Lung (tissue), 12 donors: Measurements from ENCODE around the gene LUC7L. TPM values are rescaled to one million over a fixed set of nuclear protein-coding genes. Genes with fewer than 3 reads are reported as not detected.

ENCODE experiments used
- ATAC-seq: fragments of 200-7000 bp; cut with Tn5 transposase; one replicate; pipeline ENCODE4 v1.9.1; 2020; ENCODE audit warnings: moderate number of reproducible peaks; ENCODE audit not compliant: insufficient read depth, low FRiP score
- DNase-seq, 3 donors: peaks; one replicate each; pipeline ENCODE4 v3.0.0-alpha.2; 2013 to 2017
- H3K27ac ChIP-seq, 2 donors: one replicate each; pipeline ENCODE4 v1.5.1; 2013; ENCODE audit warnings: mild to moderate bottlenecking in 2 of 2, moderate library complexity in 2 of 2, control low read depth in 1 of 2, inconsistent platforms in 1 of 2, low read depth in 1 of 2, low read length in 1 of 2
- H3K27me3 ChIP-seq, 3 donors: one replicate each; pipeline ENCODE4 v1.5.1; 2013; ENCODE audit warnings: low read length in 2 of 3; ENCODE audit not compliant: control insufficient read depth in 3 of 3, insufficient read depth in 3 of 3
- H3K36me3 ChIP-seq, 4 donors: one replicate each; pipeline ENCODE4 v1.5.1; 2013; ENCODE audit warnings: low read length in 4 of 4, mild to moderate bottlenecking in 1 of 4, moderate library complexity in 1 of 4; ENCODE audit not compliant: control insufficient read depth in 4 of 4, insufficient read depth in 4 of 4
- H3K4me1 ChIP-seq, 5 donors: one replicate each; pipeline ENCODE4 v1.5.1; 2013; ENCODE audit warnings: low read length in 5 of 5, mild to moderate bottlenecking in 2 of 5, moderate library complexity in 1 of 5; ENCODE audit not compliant: control insufficient read depth in 5 of 5, insufficient read depth in 5 of 5
- H3K4me3 ChIP-seq: one replicate; pipeline ENCODE4 v1.5.1; 2013; ENCODE audit warnings: mild to moderate bottlenecking, control low read depth, moderate library complexity
- H3K9ac ChIP-seq, 2 donors: one replicate each; pipeline ENCODE4 v1.5.1; 2013; ENCODE audit warnings: low read length in 2 of 2, control low read depth in 1 of 2; ENCODE audit not compliant: insufficient read depth in 1 of 2
- H3K9me3 ChIP-seq, 4 donors: one replicate each; pipeline ENCODE4 v1.5.1; 2013; ENCODE audit warnings: low read length in 3 of 4, mild to moderate bottlenecking in 1 of 4, moderate library complexity in 1 of 4; ENCODE audit not compliant: control insufficient read depth in 4 of 4, insufficient read depth in 3 of 4
- CTCF ChIP-seq: IDR thresholded peaks from 2 replicates; pipeline ENCODE4 v1.5.1; 2012; ENCODE audit warnings: mild to moderate bottlenecking; ENCODE audit errors: control extremely low read depth, extremely low read depth
- WGBS, 2 donors: extraction: QIAGEN DNeasy Blood & Tissue Kit; methylation state at CpG; one replicate each; pipeline ENCODE4 v1.1.7; 2013; 5-methylcytosine and 5-hydroxymethylcytosine counted together
- polyA plus RNA-seq, 2 donors: library from polyadenylated mRNA; stranded (reverse); fragments of 200-250 nt; gene quantifications; one replicate each; pipeline ENCODE4 v1.2.1, GENCODE V29; 2013
- total RNA-seq, 2 donors: library from RNA; depleted of rRNA in 1 of 2; stranded (reverse); fragments of >200 nt in 1 of 2; gene quantifications; one replicate each; pipeline ENCODE4 v1.2.1, GENCODE V29; 2014 to 2021
- donor health status: control.
- donor health status: control.
- donor health status: Bipolar disorder and iron deficiency.
- donor health status: healthy.
- donor health status: DM: yes; HTN: yes; CAD: no.

The LUC7L gene
- total and polyA plus RNA-seq, 4 donors = 35.2 to 115 (median 80.8) TPM

- no peak for TF ChIP-seq CTCF
- DNase-seq = no peak
These were observed 62.0 kb downstream of the LUC7L start for GRCh38 chr16:167122-167690.

GRCh38 chr16:166375-167121, 62.7 kb downstream of the LUC7L start:
- DNase-seq (no peak), ATAC-seq (no peak)
- no peak for TF ChIP-seq CTCF
- Histone ChIP-seq H3K9me3 (peaks cover 0 to 2% (median 0%) of the 10 kb centered on the region in 4 donors), H3K4me1 (peaks cover 0 to 12% (median 0%) of the 10 kb centered on the region in 5 donors), H3K27me3 (peaks cover 8 to 67% (median 47%) of the 10 kb centered on the region in 3 donors), H3K9ac (no peak overlapping the region), H3K27ac (no peak overlapping the region), H3K4me3 (no peak overlapping the region), H3K36me3 (no peaks in the 10 kb centered on the region)
- 3 to 6% methylated on average over 45 of the region's 45 CpGs for WGBS, 2 donors

More at GRCh38 chr16:167122-167690, 62.0 kb downstream of the LUC7L start:
- WGBS, 2 donors = 10 to 12% methylated on average over 11 of the region's 11 CpGs
- H3K9me3 ChIP-seq = peaks cover 0 to 2% (median 0%) of the 10 kb centered on the region in 4 donors
- H3K4me1 ChIP-seq = peaks cover 0 to 12% (median 0%) of the 10 kb centered on the region in 5 donors
- H3K9ac ChIP-seq = no peak overlapping the region
- H3K4me3 ChIP-seq = no peak overlapping the region
- peaks cover 10 to 65% (median 50%) of the 10 kb centered on the region in 3 donors for H3K27me3 ChIP-seq
- no peaks in the 10 kb centered on the region for H3K36me3 ChIP-seq
- H3K27ac ChIP-seq = no peak overlapping the region
- ATAC-seq = no peak

GRCh38 chr16:165539-166374, 63.5 kb downstream of the LUC7L start, which contains the start of gene HBM:
TSS of gene HBM (plus strand) at chr16:165978. CDS start at chr16:165998, 20 bp downstream.
- TF ChIP-seq CTCF = no peak
- peaks cover 5 to 66% (median 42%) of the 10 kb centered on the region in 3 donors for H3K27me3 ChIP-seq
- ATAC-seq = no peak
- H3K9ac ChIP-seq = no peak within 1 kb of the TSS
- H3K36me3 ChIP-seq = no peaks in the 10 kb centered on the region
- no peak within 1 kb of the TSS for H3K4me3 ChIP-seq
- WGBS, 2 donors = 3 to 4% methylated on average over 71 to 75 of the region's 75 CpGs
- peaks cover 0 to 2% (median 0%) of the 10 kb centered on the region in 4 donors for H3K9me3 ChIP-seq
- H3K27ac ChIP-seq = no peak within 1 kb of the TSS
- H3K4me1 ChIP-seq = peaks cover 0 to 12% (median 0%) of the 10 kb centered on the region in 5 donors
- no peak for DNase-seq
